A549 treated with dexamethasone at 1 μM for 4 hours (cell line): ENCODE data around the gene ADAM12. TPM values are rescaled to one million over a fixed set of nuclear protein-coding genes. Genes with fewer than 3 reads are reported as not detected.

Source experiments
- total RNA-seq: library from RNA; stranded (reverse); fragments of 200-300 nt; extraction: Qiagen RNA extraction; gene quantifications from 5 replicates; pipeline ENCODE4 v1.2.3, GENCODE V29; 2022

The ADAM12 gene
- total RNA-seq: 2.7 to 4.9 TPM (median 3.9 TPM) in 5 replicates

GRCh38 chr10:126387931-126388911 is at the start of gene ADAM12:
ADAM12 (minus strand) TSS chr10:126388477; CDS start chr10:126388145, 332 bp downstream.

